Sigmoid colon (tissue), 7 donors: ENCODE results near the gene ACER2. TPM values are rescaled to one million over a fixed set of nuclear protein-coding genes. Genes with fewer than 3 reads are reported as not detected.

Experiments used
- DNase-seq: peaks from one replicate; pipeline ENCODE4 v3.0.0-alpha.2; 2019
- H3K27ac ChIP-seq, 4 donors: fragments of 200-600 bp; sonication (generic); one replicate each; pipeline ENCODE4 v1.5.1; 2016 to 2019; ENCODE audit warnings: mild to moderate bottlenecking in 1 of 4
- H3K27me3 ChIP-seq, 3 donors: fragments of 200-600 bp; sonication (generic); one replicate each; pipeline ENCODE4 v1.5.1; 2019; ENCODE audit warnings: mild to moderate bottlenecking in 1 of 3
- H3K36me3 ChIP-seq, 4 donors: fragments of 200-600 bp; sonication (generic); one replicate each; pipeline ENCODE4 v1.5.1; 2016 to 2019
- H3K4me1 ChIP-seq, 4 donors: fragments of 200-600 bp; sonication (generic); one replicate each; pipeline ENCODE4 v1.5.1; 2017 to 2019
- H3K4me3 ChIP-seq, 4 donors: fragments of 200-600 bp; sonication (generic); one replicate each; pipeline ENCODE4 v1.5.1; 2017 to 2019; ENCODE audit warnings: mild to moderate bottlenecking in 2 of 4, moderate library complexity in 1 of 4
- H3K9me3 ChIP-seq, 4 donors: fragments of 200-600 bp in 3 of 4; sonication (generic) in 3 of 4; one replicate each; pipeline versions ENCODE4 v1.5.1 to v1.6.1; 2013 to 2019
- CTCF ChIP-seq, 4 experiments: fragments of 450-650 bp in 3 of 4; fragments of 200-600 bp in 1 of 4; IDR thresholded peaks; one replicate each; pipeline ENCODE4 v1.5.1; 2016 to 2019; ENCODE audit warnings: antibody characterized with exemption in 4 of 4, mild to moderate bottlenecking in 3 of 4, moderate library complexity in 2 of 4
- EP300 ChIP-seq, 4 donors: sonication (generic); formaldehyde crosslinking; IDR thresholded peaks; one replicate each; pipeline ENCODE4 v1.6.1; 2017; ENCODE audit warnings: antibody characterized with exemption in 4 of 4
- POLR2A ChIP-seq, 2 donors: fragments of 450-650 bp; IDR thresholded peaks; one replicate each; pipeline ENCODE4 v1.6.1; 2016; ENCODE audit warnings: antibody characterized with exemption in 2 of 2, mild to moderate bottlenecking in 2 of 2, moderate library complexity in 2 of 2
- POLR2AphosphoS5 ChIP-seq, 4 donors: sonication (generic); formaldehyde crosslinking; IDR thresholded peaks; one replicate each; pipeline ENCODE4 v1.6.1; 2017; ENCODE audit warnings: antibody characterized with exemption in 4 of 4
- WGBS, 2 donors: extraction: QIAGEN DNeasy Blood & Tissue Kit; methylation state at CpG; one replicate each; pipeline ENCODE4 v1.1.7; 2013; 5-methylcytosine and 5-hydroxymethylcytosine counted together
- intact Hi-C: fragments of 100-400 bp; cut with DNase I; formaldehyde crosslinking; loops from one replicate; pipeline ENCODE4 v1.15.1; 2023
- polyA plus RNA-seq, 3 donors: library from polyadenylated mRNA; stranded (reverse); fragments of 200-250 nt; gene quantifications; one replicate each; pipeline ENCODE4 v1.2.3, GENCODE V29; 2013
- total RNA-seq, 4 donors: library from RNA; depleted of rRNA; stranded (reverse); fragments of >200 nt; gene quantifications; one replicate each; pipeline ENCODE4 v1.1.0, GENCODE V29; 2016
- donor health status: healthy with polysubstance abuse.
- donor health status: Bipolar disorder and iron deficiency.
- donor health status: healthy.

ACER2 gene
- total and polyA plus RNA-seq, 7 donors, result 1.2 to 4.3 (median 3.1) TPM

GRCh38 chr9:19484699-19485098, 75.9 kb downstream of the ACER2 start:
- Histone ChIP-seq H3K27ac (no peak overlapping the region), H3K36me3 (no peaks in the 10 kb centered on the region), H3K9me3 (no peaks in the 10 kb centered on the region), H3K27me3 (no peaks in the 10 kb centered on the region), H3K4me1 (no peaks in the 10 kb centered on the region), H3K4me3 (no peak overlapping the region)
- intact Hi-C loops, result no loop called here
- no peak for TF ChIP-seq CTCF (IDR thresholded peaks at IDR 0.05)
- no peak for TF ChIP-seq POLR2A (IDR thresholded peaks at IDR 0.05)
- TF ChIP-seq POLR2AphosphoS5 (IDR thresholded peaks at IDR 0.05), result no peak
- TF ChIP-seq EP300 (IDR thresholded peaks at IDR 0.05), result no peak
- WGBS, 2 donors, result 34 to 60% methylated on average over 1 of the region's 1 CpG
- DNase-seq, result no peak

- WGBS, 2 donors, result 61 to 83% methylated on average over 2 of the region's 2 CpGs
- Histone ChIP-seq H3K4me3 (no peak overlapping the region), H3K27me3 (no peaks in the 10 kb centered on the region), H3K9me3 (no peaks in the 10 kb centered on the region), H3K36me3 (no peaks in the 10 kb centered on the region), H3K27ac (no peak overlapping the region), H3K4me1 (no peaks in the 10 kb centered on the region)
- TF ChIP-seq EP300 (IDR thresholded peaks at IDR 0.05) (no peak), CTCF (IDR thresholded peaks at IDR 0.05) (no peak), POLR2AphosphoS5 (IDR thresholded peaks at IDR 0.05) (no peak), POLR2A (IDR thresholded peaks at IDR 0.05) (no peak)
- intact Hi-C loops, result no loop called here
- no peak for DNase-seq
Measured at GRCh38 chr9:19485193-19485592, 76.4 kb downstream of the ACER2 start.

- H3K36me3 ChIP-seq, result no peaks in the 10 kb centered on the region
- no peak overlapping the region for H3K4me3 ChIP-seq
- H3K27ac ChIP-seq, result no peak overlapping the region
- intact Hi-C loops, result no loop called here
- no peak for TF ChIP-seq POLR2A (IDR thresholded peaks at IDR 0.05)
- H3K27me3 ChIP-seq, result no peaks in the 10 kb centered on the region
- no peaks in the 10 kb centered on the region for H3K9me3 ChIP-seq
- DNase-seq, result no peak
- 79 to 88% methylated on average over 3 of the region's 3 CpGs for WGBS, 2 donors
- H3K4me1 ChIP-seq, result no peaks in the 10 kb centered on the region
Measured at GRCh38 chr9:19486803-19487202, 78.0 kb downstream of the ACER2 start.

- Histone ChIP-seq H3K4me1 (peaks cover 0 to 6% (median 4%) of the 10 kb centered on the region in 4 donors), H3K9me3 (no peaks in the 10 kb centered on the region), H3K27ac (no peak overlapping the region), H3K36me3 (no peaks in the 10 kb centered on the region), H3K4me3 (no peak overlapping the region), H3K27me3 (no peaks in the 10 kb centered on the region)
- 84% methylated on average over 2 of the region's 2 CpGs for WGBS, 2 donors
- no peak for TF ChIP-seq EP300 (IDR thresholded peaks at IDR 0.05)
- no peak for TF ChIP-seq CTCF (IDR thresholded peaks at IDR 0.05)
- no peak for TF ChIP-seq POLR2AphosphoS5 (IDR thresholded peaks at IDR 0.05)
- no peak for TF ChIP-seq POLR2A (IDR thresholded peaks at IDR 0.05)
- intact Hi-C loops, result no loop called here
- DNase-seq, result no peak
Measured at GRCh38 chr9:19488721-19489120, 79.9 kb downstream of the ACER2 start.

GRCh38 chr9:19490269-19490668, 81.5 kb downstream of the ACER2 start:
- intact Hi-C loops, result loop anchor here (5.0 kb wide), 1 partner anchor 432 kb away; no protein-coding TSS in a partner anchor
- H3K4me1 ChIP-seq, result peaks cover 0 to 6% (median 4%) of the 10 kb centered on the region in 4 donors
- H3K27ac ChIP-seq, result no peak overlapping the region
- TF ChIP-seq POLR2A (IDR thresholded peaks at IDR 0.05) (no peak), CTCF (IDR thresholded peaks at IDR 0.05) (no peak), POLR2AphosphoS5 (IDR thresholded peaks at IDR 0.05) (no peak), EP300 (IDR thresholded peaks at IDR 0.05) (no peak)
- H3K27me3 ChIP-seq, result no peaks in the 10 kb centered on the region
- no peaks in the 10 kb centered on the region for H3K36me3 ChIP-seq
- no peak for DNase-seq
- H3K4me3 ChIP-seq, result no peak overlapping the region
- H3K9me3 ChIP-seq, result no peaks in the 10 kb centered on the region
- WGBS, 2 donors, result 89 to 90% methylated on average over 8 of the region's 8 CpGs
